Esophagus squamous epithelium (tissue), 4 donors: ENCODE measurements around the gene ZNHIT2.

Experiments used
- CTCF ChIP-seq, 6 experiments: fragments of 450-650 bp in 4 of 6; fragments of 200-600 bp in 2 of 6; sonication (generic) in 2 of 6; IDR thresholded peaks; one replicate each; pipeline ENCODE4 v1.5.1; 2016 to 2019; ENCODE audit warnings: antibody characterized with exemption in 6 of 6, mild to moderate bottlenecking in 4 of 6, moderate library complexity in 4 of 6
- POLR2A ChIP-seq, 4 donors: fragments of 450-650 bp; IDR thresholded peaks; one replicate each; pipeline ENCODE4 v1.6.1; 2017; ENCODE audit warnings: antibody characterized with exemption in 4 of 4, mild to moderate bottlenecking in 4 of 4, moderate library complexity in 3 of 4

GRCh38 chr11:65102142-65103095 lies 15.1 kb downstream of the ZNHIT2 start:
- no peak for TF ChIP-seq POLR2A (IDR thresholded peaks at IDR 0.05)
- no peak for TF ChIP-seq CTCF (IDR thresholded peaks at IDR 0.05)
